PC-9 (cell line): ENCODE data around the gene CD48. TPM values are rescaled to one million over a fixed set of nuclear protein-coding genes. Genes with fewer than 3 reads are reported as not detected.

Source experiments
- BruUV-seq: library from RNA; stranded (reverse); fragments of 400-500 nt; replicated peaks from 2 replicates; lab custom pipeline; 2021; lab: Mats Ljungman, UMichigan
- CTCF ChIA-PET: fragments of 300-600 bp; sonication (Branson Sonifier 250); formaldehyde crosslinking; loops from one replicate; lab custom pipeline; 2022; ENCODE audit warnings: antibody characterized with exemption; lab: Charles Lee
- POLR2A ChIA-PET: fragments of 300-600 bp; sonication (Branson Sonifier 250); formaldehyde crosslinking; loops from one replicate; lab custom pipeline; 2022; ENCODE audit warnings: antibody characterized with exemption; ENCODE audit not compliant: unreplicated experiment; lab: Charles Lee
- DNase-seq, 2 experiments: peaks; one replicate each; pipeline versions ENCODE4 v3.0.0 to v3.0.0-alpha.2; 2015 to 2022; ENCODE audit warnings: mixed read lengths in 1 of 2
- H2AFZ ChIP-seq: fragments of 200-600 bp; sonication (generic); 2 replicates; pipeline ENCODE4 v1.8.1; 2017; ENCODE audit warnings: antibody characterized with exemption
- H3F3A ChIP-seq: fragments of 200-600 bp; sonication (generic); 2 replicates; pipeline ENCODE4 v1.8.1; 2017; ENCODE audit warnings: antibody characterized with exemption, mild to moderate bottlenecking, low read depth; ENCODE audit not compliant: insufficient read depth
- H3K27ac ChIP-seq: fragments of 200-600 bp; sonication (generic); 2 replicates; pipeline ENCODE4 v1.6.1; 2016; ENCODE audit warnings: mixed run types
- H3K27me3 ChIP-seq: fragments of 200-600 bp; sonication (generic); 2 replicates; pipeline ENCODE4 v1.6.1; 2016; ENCODE audit warnings: low read depth, mixed run types; ENCODE audit not compliant: insufficient read depth
- H3K36me3 ChIP-seq: fragments of 200-600 bp; sonication (generic); 2 replicates; pipeline ENCODE4 v1.6.1; 2016; ENCODE audit warnings: low read depth, mixed run types
- H3K4me1 ChIP-seq: fragments of 200-600 bp; sonication (generic); replicated peaks from 2 replicates; pipeline ENCODE4 v1.6.1; 2016; ENCODE audit warnings: mixed run types; ENCODE audit not compliant: insufficient read depth
- H3K4me2 ChIP-seq: fragments of 200-600 bp; sonication (generic); 2 replicates; pipeline ENCODE4 v1.6.1; 2017; ENCODE audit warnings: mixed run types
- H3K4me3 ChIP-seq: fragments of 200-600 bp; sonication (generic); 2 replicates; pipeline ENCODE4 v1.6.1; 2016; ENCODE audit warnings: mixed run types
- H3K79me2 ChIP-seq: fragments of 200-600 bp; sonication (generic); 2 replicates; pipeline ENCODE4 v1.6.1; 2017; ENCODE audit warnings: low read depth, mixed run types
- H3K9me2 ChIP-seq: fragments of 200-600 bp; sonication (generic); 2 replicates; pipeline ENCODE4 v1.8.1; 2017; ENCODE audit warnings: mild to moderate bottlenecking; ENCODE audit not compliant: insufficient read depth
- H3K9me3 ChIP-seq: fragments of 200-600 bp; sonication (generic); 2 replicates; pipeline ENCODE4 v1.8.1; 2016; ENCODE audit warnings: low read depth; ENCODE audit not compliant: insufficient read depth
- H4K20me1 ChIP-seq: fragments of 200-600 bp; sonication (generic); 2 replicates; pipeline ENCODE4 v1.8.1; 2017; ENCODE audit not compliant: insufficient read depth
- CTCF ChIP-seq: fragments of 200-600 bp; sonication (generic); conservative IDR thresholded peaks from 2 replicates; pipeline ENCODE4 v1.6.1; 2017; ENCODE audit warnings: mixed run types, antibody characterized with exemption, mild to moderate bottlenecking, moderate library complexity
- EZH2 ChIP-seq: fragments of 200-600 bp; sonication (generic); IDR thresholded peaks from 2 replicates; pipeline ENCODE4 v1.8.0; 2017; ENCODE audit warnings: antibody characterized with exemption, low read depth
- intact Hi-C: fragments of 100-400 bp; cut with micrococcal nuclease; formaldehyde crosslinking; loops from one replicate; pipeline ENCODE4 v1.10.0; 2022; ENCODE audit not compliant: unreplicated experiment
- total RNA-seq: library from RNA; stranded (reverse); gene quantifications from 2 replicates; pipeline ENCODE4 v1.2.3, GENCODE V29; 2021

The CD48 gene
- total RNA-seq, 1 experiment from 2014 or later = not detected

GRCh38 chr1:160669276-160669675 lies 42.3 kb downstream of the CD48 start:
- no peak overlapping the region for H3K4me2 ChIP-seq
- H3K27ac ChIP-seq = no peak overlapping the region
- H3K27me3 ChIP-seq = peaks cover 49% of the 10 kb centered on the region
- no peaks in the 10 kb centered on the region for H3K9me2 ChIP-seq
- POLR2A ChIA-PET = interaction anchor here (0.6 kb wide), 1 partner anchor 664 kb away, joined by 3 read pairs; no protein-coding TSS in a partner anchor
- TF ChIP-seq CTCF = no peak
- TF ChIP-seq EZH2 = no peak
- no peaks in the 10 kb centered on the region for H3K79me2 ChIP-seq
- H4K20me1 ChIP-seq = no peaks in the 10 kb centered on the region
- CTCF ChIA-PET = no interaction called here
- H3K4me3 ChIP-seq = no peak overlapping the region
- H3K9me3 ChIP-seq = no peaks in the 10 kb centered on the region
- H3K4me1 ChIP-seq = no peaks in the 10 kb centered on the region
- no peaks in the 10 kb centered on the region for H3K36me3 ChIP-seq
- H3F3A ChIP-seq = no peaks in the 10 kb centered on the region
- no peak overlapping the region for H2AFZ ChIP-seq
- intact Hi-C loops = no loop called here
- no peak for DNase-seq
- BruUV-seq = no TSS peak

- ChIA-PET CTCF (no interaction called here), POLR2A (no interaction called here)
- Histone ChIP-seq H4K20me1 (no peaks in the 10 kb centered on the region), H3K27me3 (peaks cover 47% of the 10 kb centered on the region), H3K4me3 (no peak overlapping the region), H3K79me2 (no peaks in the 10 kb centered on the region), H3K9me2 (no peaks in the 10 kb centered on the region), H3K4me2 (no peak overlapping the region), H3F3A (no peaks in the 10 kb centered on the region), H3K27ac (no peak overlapping the region), H2AFZ (no peak overlapping the region), H3K36me3 (no peaks in the 10 kb centered on the region), H3K9me3 (no peaks in the 10 kb centered on the region), H3K4me1 (no peaks in the 10 kb centered on the region)
- TF ChIP-seq EZH2 (no peak), CTCF (no peak)
- no TSS peak for BruUV-seq
- no peak for DNase-seq
- intact Hi-C loops = no loop called here
Measured at GRCh38 chr1:160667896-160668295, 43.7 kb downstream of the CD48 start.

GRCh38 chr1:160666079-160666442 lies 45.6 kb downstream of the CD48 start:
- no peaks in the 10 kb centered on the region for H4K20me1 ChIP-seq
- POLR2A ChIA-PET = no interaction called here
- no peaks in the 10 kb centered on the region for H3K36me3 ChIP-seq
- H3K27ac ChIP-seq = no peak overlapping the region
- CTCF ChIA-PET = no interaction called here
- DNase-seq = no peak
- no peak overlapping the region for H2AFZ ChIP-seq
- no peaks in the 10 kb centered on the region for H3F3A ChIP-seq
- intact Hi-C loops = no loop called here
- H3K4me3 ChIP-seq = no peak overlapping the region
- no peak for TF ChIP-seq CTCF
- TF ChIP-seq EZH2 = no peak
- H3K9me2 ChIP-seq = no peaks in the 10 kb centered on the region
- no peaks in the 10 kb centered on the region for H3K4me1 ChIP-seq
- H3K79me2 ChIP-seq = no peaks in the 10 kb centered on the region
- H3K9me3 ChIP-seq = no peaks in the 10 kb centered on the region
- H3K4me2 ChIP-seq = no peak overlapping the region
- H3K27me3 ChIP-seq = peaks cover 37% of the 10 kb centered on the region
- no TSS peak for BruUV-seq
